Breast epithelium (tissue), 3 donors: ENCODE measurements around the gene MT1F. TPM values are rescaled to one million over a fixed set of nuclear protein-coding genes. Genes with fewer than 3 reads are reported as not detected.

ENCODE experiments used
- total RNA-seq, 3 donors: library from RNA; depleted of rRNA; stranded (reverse); fragments of >200 nt; gene quantifications; one replicate each; pipeline ENCODE4 v1.1.0, GENCODE V29; 2016

Gene MT1F
- total RNA-seq, 3 donors from 2014 or later, result 9.1 to 34.0 (median 12.1) TPM

Other genes with a start within 250 kb of the MT1F start
- 100 to 1,000 TPM; 156 to 205 (median 188) TPM for gene AMFR, start 232.4 kb upstream of the MT1F start, total RNA-seq
- 10 to 100 TPM; 53.9 to 65.3 (median 54.1) TPM for gene NUDT21, start 206.6 kb upstream of the MT1F start, total RNA-seq
- 10 to 100 TPM; 21.4 to 36.3 (median 25.2) TPM for gene OGFOD1, start 206.4 kb upstream of the MT1F start, total RNA-seq
- 10 to 100 TPM; 42.6 to 80.5 (median 56.2) TPM for gene BBS2, start 137.9 kb upstream of the MT1F start, total RNA-seq
- not detected for gene MT4, start 92.9 kb upstream of the MT1F start, total RNA-seq
- gene MT3, start 68.4 kb upstream of the MT1F start, total RNA-seq, result not detected
- 100 to 1,000 TPM; 352 to 543 (median 428) TPM for gene MT2A, start 49.4 kb upstream of the MT1F start, total RNA-seq
- 100 to 1,000 TPM; 284 to 698 (median 513) TPM for gene MT1E, start 32.2 kb upstream of the MT1F start, total RNA-seq
- gene MT1M, start 25.3 kb upstream of the MT1F start, total RNA-seq, result 100 to 1,000 TPM in 1 of 3 donors, 10 to 100 TPM in 2; 42.9 to 120 (median 46.0) TPM
- gene MT1A, start 19.3 kb upstream of the MT1F start, total RNA-seq, result 100 to 1,000 TPM in 2 of 3 donors, 10 to 100 TPM in 1; 97.8 to 672 (median 130) TPM
- not detected for gene MT1B, start 6.1 kb upstream of the MT1F start, total RNA-seq
- 100 to 1,000 TPM in 1 of 3 donors, 10 to 100 TPM in 2; 20.0 to 224 (median 48.3) TPM for gene MT1G, start 10.1 kb downstream of the MT1F start, total RNA-seq
- not detected for gene MT1H, start 11.9 kb downstream of the MT1F start, total RNA-seq
- gene MT1X, start 24.5 kb downstream of the MT1F start, total RNA-seq, result 1,000 to 10,000 TPM; 2,679 to 5,417 (median 3,885) TPM
- 10 to 100 TPM; 29.4 to 48.8 (median 32.6) TPM for gene NUP93, start 72.2 kb downstream of the MT1F start, total RNA-seq
- gene SLC12A3, start 207.2 kb downstream of the MT1F start, total RNA-seq, result not detected